Neural cell (in vitro differentiated cells): ENCODE data around the gene MEX3B. TPM values are rescaled to one million over a fixed set of nuclear protein-coding genes. Genes with fewer than 3 reads are reported as not detected.
"Not testable (repeated sequence)": the region's sequence is repeated elsewhere in the genome, so short reads cannot be mapped to it uniquely, and the experiment has no call there.

Experiments
- H2AFZ ChIP-seq: fragments of 200-600, 300-800 bp; sonication (generic), shearing (Covaris generic); 2 replicates; pipeline ENCODE4 v1.6.0; 2014; ENCODE audit warnings: low read depth, mild to moderate bottlenecking, antibody characterized with exemption, low read length, moderate library complexity
- H3F3A ChIP-seq: fragments of 200-600 bp; shearing (Covaris generic); 2 replicates; pipeline ENCODE4 v1.6.1; 2016; ENCODE audit warnings: mild to moderate bottlenecking, moderate library complexity, mixed read lengths, antibody characterized with exemption, low read length; ENCODE audit not compliant: insufficient read depth, poor library complexity, severe bottlenecking
- H3K27ac ChIP-seq: fragments of 200-600, 300-800 bp; sonication (generic), shearing (Covaris generic); 2 replicates; pipeline ENCODE4 v1.5.1; 2014; ENCODE audit warnings: mild to moderate bottlenecking, low read length, moderate library complexity
- H3K27me3 ChIP-seq: fragments of 300-800, 200-600 bp; sonication (generic), shearing (Covaris generic); 2 replicates; pipeline ENCODE4 v1.6.0; 2014; ENCODE audit warnings: mild to moderate bottlenecking, low read depth, low read length, moderate library complexity; ENCODE audit not compliant: insufficient read depth
- H3K36me3 ChIP-seq: fragments of 300-800, 200-600 bp; sonication (generic), shearing (Covaris generic); 2 replicates; pipeline ENCODE4 v1.5.1; 2014; ENCODE audit warnings: mild to moderate bottlenecking, antibody characterized with exemption, low read length, moderate library complexity; ENCODE audit not compliant: insufficient read depth
- H3K4me2 ChIP-seq: fragments of 300-800, 200-600 bp; sonication (generic), shearing (Covaris generic); 2 replicates; pipeline ENCODE4 v1.6.0; 2014; ENCODE audit warnings: mild to moderate bottlenecking, low read length
- H3K4me3 ChIP-seq: fragments of 300-800, 200-600 bp; sonication (generic), shearing (Covaris generic); 2 replicates; pipeline ENCODE4 v1.5.1; 2014; ENCODE audit warnings: mild to moderate bottlenecking, low read length, moderate library complexity
- H3K79me2 ChIP-seq: fragments of 200-600 bp; shearing (Covaris generic); replicated peaks from 2 replicates; pipeline ENCODE4 v1.6.0; 2014; ENCODE audit warnings: mild to moderate bottlenecking, low read length, moderate library complexity; ENCODE audit not compliant: insufficient read depth
- H3K9ac ChIP-seq: fragments of 300-800, 200-600 bp; sonication (generic), shearing (Covaris generic); 2 replicates; pipeline ENCODE4 v1.6.1; 2016; ENCODE audit warnings: mild to moderate bottlenecking, low read length, mixed read lengths
- H3K9me2 ChIP-seq: fragments of 200-600 bp; shearing (Covaris generic); 2 replicates; pipeline ENCODE4 v1.6.1; 2016; ENCODE audit warnings: mild to moderate bottlenecking, low read length, mixed read lengths; ENCODE audit not compliant: insufficient read depth
- H3K9me3 ChIP-seq: fragments of 200-600, 300-800 bp; sonication (generic), shearing (Covaris generic); 2 replicates; pipeline ENCODE4 v1.6.1; 2016; ENCODE audit warnings: mild to moderate bottlenecking, mixed run types, low read length, moderate library complexity, mixed read lengths
- H4K20me1 ChIP-seq: fragments of 200-600 bp; shearing (Covaris generic); 2 replicates; pipeline ENCODE4 v1.6.1; 2016; ENCODE audit warnings: mild to moderate bottlenecking, mixed run types; ENCODE audit not compliant: insufficient read depth
- EP300 ChIP-seq: fragments of 450-650 bp; conservative IDR thresholded peaks from 2 replicates; pipeline ENCODE4 v1.6.1; 2014; ENCODE audit warnings: antibody characterized with exemption, mild to moderate bottlenecking, moderate library complexity; ENCODE audit not compliant: poor library complexity, severe bottlenecking
- EZH2 ChIP-seq: fragments of 200-600, 300-800 bp; shearing (Covaris generic), sonication (generic); IDR thresholded peaks from 2 replicates; pipeline ENCODE4 v1.6.1; 2014; ENCODE audit warnings: antibody characterized with exemption, low read length, borderline replicate concordance, mild to moderate bottlenecking; ENCODE audit not compliant: insufficient read depth, poor library complexity, severe bottlenecking
- MXI1 ChIP-seq: fragments of 450-650 bp; conservative IDR thresholded peaks from 2 replicates; pipeline ENCODE4 v1.6.1; 2014; ENCODE audit warnings: antibody characterized with exemption, mild to moderate bottlenecking; ENCODE audit not compliant: poor library complexity, severe bottlenecking
- POLR2AphosphoS5 ChIP-seq: IDR thresholded peaks from 2 replicates; pipeline ENCODE4 v1.6.1; 2012
- RAD21 ChIP-seq: fragments of 450-650 bp; conservative IDR thresholded peaks from 2 replicates; pipeline ENCODE4 v1.6.1; 2014; ENCODE audit warnings: antibody characterized with exemption, mild to moderate bottlenecking, moderate library complexity
- SMC3 ChIP-seq: fragments of 450-650 bp; conservative IDR thresholded peaks from 2 replicates; pipeline ENCODE4 v1.6.1; 2014; ENCODE audit warnings: antibody characterized with exemption, mild to moderate bottlenecking, moderate library complexity; ENCODE audit not compliant: poor library complexity
- TAF1 ChIP-seq: IDR thresholded peaks from 2 replicates; pipeline ENCODE4 v1.6.1; 2012; ENCODE audit warnings: low read depth
- polyA plus RNA-seq: library from polyadenylated mRNA; depleted of rRNA; stranded (reverse); fragments of >200 nt; gene quantifications from 2 replicates; pipeline ENCODE4 v1.2.3, GENCODE V29; 2014
- TF ChIP-seq, protein P1 (sequence below): fragments of 450-650 bp; IDR thresholded peaks from 2 replicates; pipeline ENCODE4 v1.5.1; 2014; ENCODE audit warnings: antibody characterized with exemption, mild to moderate bottlenecking, moderate library complexity; ENCODE audit not compliant: poor library complexity, severe bottlenecking
- TF ChIP-seq, protein P2 (sequence below): IDR thresholded peaks from 2 replicates; pipeline ENCODE4 v1.6.1; 2012; ENCODE audit warnings: borderline replicate concordance

Gene MEX3B
- polyA plus RNA-seq, 1 donor from 2014 or later, result 38.8 TPM

DNA sequence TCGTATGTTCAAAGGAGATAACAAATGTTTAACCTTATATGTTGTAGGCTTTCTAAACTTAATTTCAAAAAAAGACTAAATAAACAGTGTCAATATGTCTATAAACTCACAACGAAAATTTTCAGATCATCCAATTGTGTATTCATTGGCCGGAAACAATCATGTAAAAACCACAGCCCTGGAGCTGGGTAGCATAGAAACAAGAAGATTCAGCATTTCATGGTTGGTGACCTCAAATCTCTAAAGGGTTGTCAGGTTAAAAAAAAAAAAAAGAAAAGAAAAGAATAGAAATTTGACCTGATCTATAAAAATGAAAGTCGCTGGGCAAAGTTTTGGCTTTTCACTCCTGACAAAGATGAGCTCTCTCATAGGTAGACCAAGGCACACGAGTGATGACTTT, 13.9 kb downstream of the MEX3B start:
- Histone ChIP-seq H3K9ac (no peak overlapping the region), H3K4me2 (no peak overlapping the region), H2AFZ (no peak overlapping the region), H3K9me2 (no peaks in the 10 kb centered on the region), H3K9me3 (no peaks in the 10 kb centered on the region), H3K79me2 (no peaks in the 10 kb centered on the region), H3K27ac (no peak overlapping the region), H3F3A (no peaks in the 10 kb centered on the region), H3K27me3 (no peaks in the 10 kb centered on the region), H3K4me3 (no peak overlapping the region), H3K36me3 (no peaks in the 10 kb centered on the region), H4K20me1 (no peaks in the 10 kb centered on the region)
- TF ChIP-seq, protein P1, sequence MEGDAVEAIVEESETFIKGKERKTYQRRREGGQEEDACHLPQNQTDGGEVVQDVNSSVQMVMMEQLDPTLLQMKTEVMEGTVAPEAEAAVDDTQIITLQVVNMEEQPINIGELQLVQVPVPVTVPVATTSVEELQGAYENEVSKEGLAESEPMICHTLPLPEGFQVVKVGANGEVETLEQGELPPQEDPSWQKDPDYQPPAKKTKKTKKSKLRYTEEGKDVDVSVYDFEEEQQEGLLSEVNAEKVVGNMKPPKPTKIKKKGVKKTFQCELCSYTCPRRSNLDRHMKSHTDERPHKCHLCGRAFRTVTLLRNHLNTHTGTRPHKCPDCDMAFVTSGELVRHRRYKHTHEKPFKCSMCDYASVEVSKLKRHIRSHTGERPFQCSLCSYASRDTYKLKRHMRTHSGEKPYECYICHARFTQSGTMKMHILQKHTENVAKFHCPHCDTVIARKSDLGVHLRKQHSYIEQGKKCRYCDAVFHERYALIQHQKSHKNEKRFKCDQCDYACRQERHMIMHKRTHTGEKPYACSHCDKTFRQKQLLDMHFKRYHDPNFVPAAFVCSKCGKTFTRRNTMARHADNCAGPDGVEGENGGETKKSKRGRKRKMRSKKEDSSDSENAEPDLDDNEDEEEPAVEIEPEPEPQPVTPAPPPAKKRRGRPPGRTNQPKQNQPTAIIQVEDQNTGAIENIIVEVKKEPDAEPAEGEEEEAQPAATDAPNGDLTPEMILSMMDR, result no peak
- TF ChIP-seq SMC3 (no peak), POLR2AphosphoS5 (no peak), MXI1 (no peak), EZH2 (no peak), EP300 (no peak), TAF1 (no peak), RAD21 (no peak)
- TF ChIP-seq, protein P2, sequence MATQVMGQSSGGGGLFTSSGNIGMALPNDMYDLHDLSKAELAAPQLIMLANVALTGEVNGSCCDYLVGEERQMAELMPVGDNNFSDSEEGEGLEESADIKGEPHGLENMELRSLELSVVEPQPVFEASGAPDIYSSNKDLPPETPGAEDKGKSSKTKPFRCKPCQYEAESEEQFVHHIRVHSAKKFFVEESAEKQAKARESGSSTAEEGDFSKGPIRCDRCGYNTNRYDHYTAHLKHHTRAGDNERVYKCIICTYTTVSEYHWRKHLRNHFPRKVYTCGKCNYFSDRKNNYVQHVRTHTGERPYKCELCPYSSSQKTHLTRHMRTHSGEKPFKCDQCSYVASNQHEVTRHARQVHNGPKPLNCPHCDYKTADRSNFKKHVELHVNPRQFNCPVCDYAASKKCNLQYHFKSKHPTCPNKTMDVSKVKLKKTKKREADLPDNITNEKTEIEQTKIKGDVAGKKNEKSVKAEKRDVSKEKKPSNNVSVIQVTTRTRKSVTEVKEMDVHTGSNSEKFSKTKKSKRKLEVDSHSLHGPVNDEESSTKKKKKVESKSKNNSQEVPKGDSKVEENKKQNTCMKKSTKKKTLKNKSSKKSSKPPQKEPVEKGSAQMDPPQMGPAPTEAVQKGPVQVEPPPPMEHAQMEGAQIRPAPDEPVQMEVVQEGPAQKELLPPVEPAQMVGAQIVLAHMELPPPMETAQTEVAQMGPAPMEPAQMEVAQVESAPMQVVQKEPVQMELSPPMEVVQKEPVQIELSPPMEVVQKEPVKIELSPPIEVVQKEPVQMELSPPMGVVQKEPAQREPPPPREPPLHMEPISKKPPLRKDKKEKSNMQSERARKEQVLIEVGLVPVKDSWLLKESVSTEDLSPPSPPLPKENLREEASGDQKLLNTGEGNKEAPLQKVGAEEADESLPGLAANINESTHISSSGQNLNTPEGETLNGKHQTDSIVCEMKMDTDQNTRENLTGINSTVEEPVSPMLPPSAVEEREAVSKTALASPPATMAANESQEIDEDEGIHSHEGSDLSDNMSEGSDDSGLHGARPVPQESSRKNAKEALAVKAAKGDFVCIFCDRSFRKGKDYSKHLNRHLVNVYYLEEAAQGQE, result no peak

DNA sequence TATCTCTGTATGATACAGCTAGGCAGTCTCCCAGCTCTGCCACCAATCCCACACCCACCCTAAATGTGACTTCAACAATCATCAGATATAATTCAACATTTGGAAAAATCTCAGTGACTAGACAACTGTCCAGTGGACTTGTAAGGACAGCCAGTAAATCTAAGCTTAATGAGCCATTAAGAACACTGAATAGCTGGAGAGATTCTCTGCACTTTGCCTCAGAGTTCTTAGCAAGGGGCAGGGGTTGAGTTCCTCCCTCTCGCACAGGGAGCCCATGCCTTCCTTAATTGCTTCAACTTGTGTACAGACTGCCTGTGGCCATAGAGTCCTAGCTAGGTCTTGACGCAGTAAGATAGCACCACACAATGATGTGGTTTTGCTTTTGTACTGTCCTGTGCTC, 15.6 kb downstream of the MEX3B start:
- Histone ChIP-seq H3K4me2 (no peak overlapping the region), H3K36me3 (no peaks in the 10 kb centered on the region), H3K9ac (no peak overlapping the region), H3K79me2 (no peaks in the 10 kb centered on the region), H3F3A (no peaks in the 10 kb centered on the region), H3K27ac (no peak overlapping the region), H3K9me3 (no peaks in the 10 kb centered on the region), H4K20me1 (no peaks in the 10 kb centered on the region), H2AFZ (no peak overlapping the region), H3K9me2 (no peaks in the 10 kb centered on the region), H3K27me3 (no peaks in the 10 kb centered on the region), H3K4me3 (no peak overlapping the region)
- TF ChIP-seq MXI1 (no peak), EP300 (no peak), TAF1 (no peak), POLR2AphosphoS5 (no peak), RAD21 (no peak)
- TF ChIP-seq, protein P1, result no peak
- TF ChIP-seq, protein P2, result no peak

DNA sequence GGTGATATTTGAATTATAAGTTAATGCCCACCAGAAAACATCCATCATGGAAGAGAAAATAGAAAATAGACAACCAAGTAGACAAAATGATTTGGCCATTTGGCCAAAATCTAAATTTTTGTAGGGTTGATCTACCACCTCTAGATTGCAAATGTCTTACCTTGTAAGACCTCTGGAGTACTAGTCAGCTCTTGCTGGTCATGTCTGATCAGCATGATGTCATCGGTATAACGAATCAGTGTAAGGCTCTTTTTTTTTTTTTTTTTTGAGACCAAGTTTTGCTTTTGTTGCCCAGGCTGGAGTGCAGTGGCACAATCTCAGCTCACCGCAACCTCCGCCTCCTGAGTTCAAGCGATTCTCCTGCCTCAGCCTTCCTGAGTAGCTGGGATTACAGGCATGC, 17.7 kb downstream of the MEX3B start:
- not testable (repeated sequence) for H4K20me1 ChIP-seq, H3K79me2 ChIP-seq, H3K9ac ChIP-seq, H3K27ac ChIP-seq, H2AFZ ChIP-seq, H3K9me3 ChIP-seq, H3F3A ChIP-seq, H3K36me3 ChIP-seq, H3K4me2 ChIP-seq, H3K9me2 ChIP-seq, H3K27me3 ChIP-seq, H3K4me3 ChIP-seq
